ENCODE results near the gene TCEA2. TPM values are rescaled to one million over a fixed set of nuclear protein-coding genes. Genes with fewer than 3 reads are reported as not detected.

The TCEA2 gene
- total RNA-seq, 1 experiment from 2014 or later: 38.5 TPM

DNA sequence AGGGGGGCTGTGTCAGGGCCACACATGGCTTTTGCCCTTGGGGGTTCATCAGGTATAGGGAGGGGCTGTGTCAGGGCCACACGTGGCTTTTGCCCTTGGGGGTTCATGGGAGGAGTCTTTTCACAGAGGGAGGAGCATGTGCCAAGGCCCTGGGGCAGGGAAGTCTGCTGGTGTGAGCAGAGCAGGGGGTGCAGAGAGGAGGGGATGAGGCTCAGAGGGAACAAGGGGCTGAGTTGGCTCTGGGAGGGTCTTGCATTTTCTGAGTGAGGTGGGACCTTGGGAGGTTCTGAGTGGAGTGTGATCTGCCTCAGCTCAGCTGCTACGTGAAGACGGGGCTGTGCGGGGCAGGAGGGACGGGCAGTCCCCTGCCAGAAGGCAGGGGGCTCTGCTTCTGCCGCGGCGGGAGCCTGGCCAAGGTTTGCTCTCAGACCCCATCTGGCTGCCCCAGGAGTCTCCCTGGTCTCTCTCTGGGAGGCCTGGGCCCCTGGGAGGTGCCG, 7.6 kb upstream of the TCEA2 start:
- BruUV-seq (replicated peaks): no TSS peak
- ATAC-seq (no peak), DNase-seq (ENCODE audit: low read depth, low spot score) (no peak)
- H3K9me3 ChIP-seq (ENCODE audit: control insufficient read depth, insufficient read depth, low read depth, low read length): no peaks in the 10 kb centered on the region
- POLR2A ChIA-PET: no interaction called here
- CTCF ChIA-PET: no interaction called here
- H3K36me3 ChIP-seq (ENCODE audit: control insufficient read depth, insufficient read depth, low read length): no peaks in the 10 kb centered on the region
- TF ChIP-seq REST (IDR thresholded peaks at IDR 0.05; ENCODE audit: insufficient read depth in 1 of 2, low read depth in 2 of 2, low read length in 1 of 2): no peak
- no peak for TF ChIP-seq TCF7L2 (IDR thresholded peaks at IDR 0.05; ENCODE audit: low read depth, low read length)
- TF ChIP-seq, protein P1, sequence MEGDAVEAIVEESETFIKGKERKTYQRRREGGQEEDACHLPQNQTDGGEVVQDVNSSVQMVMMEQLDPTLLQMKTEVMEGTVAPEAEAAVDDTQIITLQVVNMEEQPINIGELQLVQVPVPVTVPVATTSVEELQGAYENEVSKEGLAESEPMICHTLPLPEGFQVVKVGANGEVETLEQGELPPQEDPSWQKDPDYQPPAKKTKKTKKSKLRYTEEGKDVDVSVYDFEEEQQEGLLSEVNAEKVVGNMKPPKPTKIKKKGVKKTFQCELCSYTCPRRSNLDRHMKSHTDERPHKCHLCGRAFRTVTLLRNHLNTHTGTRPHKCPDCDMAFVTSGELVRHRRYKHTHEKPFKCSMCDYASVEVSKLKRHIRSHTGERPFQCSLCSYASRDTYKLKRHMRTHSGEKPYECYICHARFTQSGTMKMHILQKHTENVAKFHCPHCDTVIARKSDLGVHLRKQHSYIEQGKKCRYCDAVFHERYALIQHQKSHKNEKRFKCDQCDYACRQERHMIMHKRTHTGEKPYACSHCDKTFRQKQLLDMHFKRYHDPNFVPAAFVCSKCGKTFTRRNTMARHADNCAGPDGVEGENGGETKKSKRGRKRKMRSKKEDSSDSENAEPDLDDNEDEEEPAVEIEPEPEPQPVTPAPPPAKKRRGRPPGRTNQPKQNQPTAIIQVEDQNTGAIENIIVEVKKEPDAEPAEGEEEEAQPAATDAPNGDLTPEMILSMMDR (IDR thresholded peaks at IDR 0.05): no peak
- no peak for TF ChIP-seq SIN3A (IDR thresholded peaks at IDR 0.05; ENCODE audit: borderline replicate concordance, insufficient read depth, low read depth, low read length)
- H3K27me3 ChIP-seq (ENCODE audit: control insufficient read depth, insufficient read depth, low read length): no peaks in the 10 kb centered on the region
- H3K27ac ChIP-seq (ENCODE audit: low read length): peak overlapping the region; percentile 3
- intact Hi-C loops (cut with micrococcal nuclease; ENCODE audit: unreplicated experiment): no loop called here
- peaks cover 59% of the 10 kb centered on the region for H3K4me1 ChIP-seq (ENCODE audit: control insufficient read depth, insufficient read depth, low read length)
- no peak overlapping the region for H3K4me3 ChIP-seq (ENCODE audit: low read depth in 2 of 2, low read length in 2 of 2)
- in situ Hi-C loops (cut with HindIII; ENCODE audit: low pct_unique_long_range_greater_than_20kb, low sequenced_read_pairs): no loop called here

DNA sequence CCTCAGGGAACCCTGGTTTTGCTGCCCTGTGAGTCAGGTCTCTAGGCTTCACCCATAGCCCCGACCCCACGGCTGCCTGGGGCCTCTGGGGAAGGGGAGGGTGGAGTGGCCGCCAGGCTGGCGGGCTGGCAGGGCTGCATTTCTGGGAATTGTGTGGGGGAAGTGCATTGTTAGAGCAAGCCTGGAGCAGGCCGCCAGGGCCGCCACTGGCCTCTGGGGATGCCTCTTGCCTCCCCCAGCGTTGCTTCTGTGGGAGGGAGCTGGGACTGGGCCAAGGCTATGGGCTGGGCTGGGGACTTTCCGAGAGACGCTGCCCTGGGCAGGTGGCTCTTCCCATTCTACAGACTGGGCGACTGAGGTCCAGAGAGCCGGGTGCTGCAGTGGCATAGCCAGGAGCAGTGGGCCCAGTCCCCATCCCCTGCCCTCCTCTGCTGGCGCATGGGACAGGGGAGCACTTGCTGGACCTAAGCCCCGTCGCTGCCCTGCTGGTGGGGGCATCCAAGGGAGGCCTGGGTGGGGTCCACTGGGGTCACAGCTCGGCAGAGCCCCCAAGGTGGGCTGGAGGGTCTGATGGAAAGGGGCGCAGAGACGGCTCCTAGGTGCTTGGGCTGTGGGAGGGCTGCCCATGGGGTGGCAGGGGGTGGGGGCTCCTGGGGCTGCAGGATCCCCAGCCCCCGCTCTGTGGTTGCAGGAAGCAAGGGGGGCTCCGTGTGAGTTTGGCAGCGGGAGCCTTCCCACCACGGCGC, 6.9 kb upstream of the TCEA2 start:
- CTCF ChIA-PET: interaction anchor here (0.6 to 2.3 kb wide), 2 partner anchors 10 to 17 kb away, joined by 6 to 14 read pairs; no protein-coding TSS in a partner anchor
- Histone ChIP-seq H3K4me3 (ENCODE audit: low read depth in 2 of 2, low read length in 2 of 2) (no peak overlapping the region), H3K4me1 (ENCODE audit: control insufficient read depth, insufficient read depth, low read length) (peaks cover 53% of the 10 kb centered on the region), H3K27me3 (ENCODE audit: control insufficient read depth, insufficient read depth, low read length) (no peaks in the 10 kb centered on the region), H3K36me3 (ENCODE audit: control insufficient read depth, insufficient read depth, low read length) (no peaks in the 10 kb centered on the region), H3K9me3 (ENCODE audit: control insufficient read depth, insufficient read depth, low read depth, low read length) (no peaks in the 10 kb centered on the region), H3K27ac (ENCODE audit: low read length) (peak overlapping the region; percentile 3)
- POLR2A ChIA-PET: no interaction called here
- intact Hi-C loops (cut with micrococcal nuclease; ENCODE audit: unreplicated experiment): no loop called here
- no peak for DNase-seq (ENCODE audit: low read depth, low spot score)
- TF ChIP-seq POLR2AphosphoS5 (IDR thresholded peaks at IDR 0.05; ENCODE audit: low read depth, low read length): no peak
- TF ChIP-seq SIN3A (IDR thresholded peaks at IDR 0.05; ENCODE audit: borderline replicate concordance, insufficient read depth, low read depth, low read length): no peak
- TF ChIP-seq TCF7L2 (IDR thresholded peaks at IDR 0.05; ENCODE audit: low read depth, low read length): no peak
- no peak for TF ChIP-seq REST (IDR thresholded peaks at IDR 0.05; ENCODE audit: insufficient read depth in 1 of 2, low read depth in 2 of 2, low read length in 1 of 2)
- no TSS peak for BruUV-seq (replicated peaks)
- in situ Hi-C loops (cut with HindIII; ENCODE audit: low pct_unique_long_range_greater_than_20kb, low sequenced_read_pairs): no loop called here
- peak; percentile 45 for ATAC-seq

Data from Panc1 (cell line).